Small intestine (tissue), 7 donors: Measurements from ENCODE around the gene ATCAY. TPM values are rescaled to one million over a fixed set of nuclear protein-coding genes. Genes with fewer than 3 reads are reported as not detected.
A peak's percentile ranks its signal among the peaks of the same experiment; 100 is the strongest.

ENCODE experiments used
- DNase-seq, 2 donors: peaks; one replicate each; pipeline versions ENCODE4 v3.0.0 to v3.0.0-alpha.2; 2013
- FAIRE-seq: peaks from 2 replicates; lab custom pipeline; 2012; peaks lifted over from hg19 to GRCh38; lab: Jason Lieb, UNC
- H3K27ac ChIP-seq, 3 donors: one replicate each; pipeline ENCODE4 v1.5.1; 2013; ENCODE audit warnings: low read length in 2 of 3, mild to moderate bottlenecking in 2 of 3, control low read depth in 1 of 3, inconsistent platforms in 1 of 3, low read depth in 1 of 3, moderate library complexity in 1 of 3
- H3K27me3 ChIP-seq, 3 donors: one replicate each; pipeline ENCODE4 v1.6.1; 2013; ENCODE audit warnings: low read length in 3 of 3, inconsistent platforms in 1 of 3; ENCODE audit not compliant: control insufficient read depth in 3 of 3, insufficient read depth in 3 of 3
- H3K36me3 ChIP-seq, 3 donors: one replicate each; pipeline ENCODE4 v1.6.1; 2013; ENCODE audit warnings: low read length in 3 of 3, inconsistent platforms in 1 of 3, low read depth in 1 of 3, mild to moderate bottlenecking in 1 of 3, moderate library complexity in 1 of 3; ENCODE audit not compliant: control insufficient read depth in 3 of 3, insufficient read depth in 2 of 3
- H3K4me1 ChIP-seq, 3 donors: one replicate each; pipeline ENCODE4 v1.6.1; 2013; ENCODE audit warnings: low read length in 2 of 3, inconsistent platforms in 1 of 3, low read depth in 1 of 3, mild to moderate bottlenecking in 1 of 3, moderate library complexity in 1 of 3; ENCODE audit not compliant: control insufficient read depth in 3 of 3, insufficient read depth in 2 of 3
- H3K4me3 ChIP-seq, 3 donors: one replicate each; pipeline ENCODE4 v1.5.1; 2013; ENCODE audit warnings: low read length in 3 of 3, control low read depth in 1 of 3, inconsistent platforms in 1 of 3, low read depth in 1 of 3, mild to moderate bottlenecking in 1 of 3, moderate library complexity in 1 of 3
- H3K9me3 ChIP-seq, 2 donors: one replicate each; pipeline ENCODE4 v1.6.1; 2013; ENCODE audit warnings: low read depth in 1 of 2, low read length in 1 of 2; ENCODE audit not compliant: control insufficient read depth in 2 of 2, insufficient read depth in 1 of 2
- WGBS, 3 donors: extraction: QIAGEN DNeasy Blood & Tissue Kit; methylation state at CpG; one replicate each; pipeline ENCODE4 v1.1.7; 2013; 5-methylcytosine and 5-hydroxymethylcytosine counted together
- polyA plus RNA-seq, 4 donors: library from polyadenylated mRNA; stranded (reverse) in 3 of 4; unstranded in 1 of 4; fragments of 200-250 nt in 3 of 4; fragments of 120-200 nt in 1 of 4; gene quantifications; one replicate each; pipeline versions ENCODE4 v1.2.1 to v1.2.3, GENCODE V29; 2013
- donor health status: healthy with polysubstance abuse.
- donor health status: control.
- donor health status: control.
- donor health status: Bipolar disorder and iron deficiency.
- donor health status: healthy.

The ATCAY gene
- polyA plus RNA-seq, 4 donors: 0.27 to 3.0 (median 0.34) TPM; not detected in 1

DNA sequence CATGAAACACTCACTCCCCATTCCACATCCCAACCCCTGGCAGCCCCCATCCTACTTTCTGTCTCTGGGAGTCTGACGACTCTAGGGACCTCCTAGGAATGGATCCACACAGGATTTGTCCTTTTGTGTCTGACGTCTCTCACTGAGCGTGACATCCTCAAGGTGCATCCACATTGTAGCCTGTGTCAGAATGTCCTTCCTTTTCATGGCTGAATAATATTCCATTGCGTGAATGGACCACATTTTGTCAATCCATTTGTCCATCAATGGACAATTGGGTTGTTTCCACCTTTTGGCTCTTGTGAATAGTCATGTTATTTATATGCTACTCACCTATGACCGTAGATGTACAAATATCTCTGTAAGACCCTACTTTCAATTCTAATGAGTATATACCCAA is 35.5 kb downstream of the ATCAY start:
- no peak overlapping the region for H3K27ac ChIP-seq
- H3K27me3 ChIP-seq: peaks cover 0 to 5% (median 0%) of the 10 kb centered on the region in 3 donors
- WGBS, 3 donors: 91 to 93% (median 93%) methylated on average over 5 of the region's 5 CpGs
- DNase-seq (no peak), FAIRE-seq (no peak)
- H3K4me1 ChIP-seq: no peaks in the 10 kb centered on the region
- H3K36me3 ChIP-seq: no peaks in the 10 kb centered on the region
- peaks cover 0 to 6% of the 10 kb centered on the region in 2 donors for H3K9me3 ChIP-seq
- no peak overlapping the region for H3K4me3 ChIP-seq

DNA sequence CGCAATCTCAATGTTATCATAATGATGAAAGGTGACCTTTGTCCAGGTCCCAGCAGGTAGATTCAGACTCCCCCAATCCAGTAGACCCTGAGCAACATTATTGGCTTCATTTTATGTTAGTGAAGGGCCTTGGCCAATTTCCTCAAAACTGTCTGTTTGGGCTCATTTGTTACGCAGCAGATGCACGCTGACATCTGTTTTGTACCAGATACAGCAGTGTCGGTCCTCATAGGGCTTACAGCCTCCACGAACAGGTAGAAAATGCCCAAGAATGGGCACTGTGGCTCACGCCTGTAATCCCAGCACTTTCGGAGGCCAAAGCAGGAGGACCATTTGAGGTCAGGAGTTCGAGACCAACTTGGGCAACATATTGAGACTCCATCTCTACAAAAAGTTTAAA is 39.3 kb downstream of the ATCAY start:
- H3K36me3 ChIP-seq: no peaks in the 10 kb centered on the region
- no peaks in the 10 kb centered on the region for H3K4me1 ChIP-seq
- H3K4me3 ChIP-seq: no peak overlapping the region
- FAIRE-seq (no peak), DNase-seq (no peak)
- peaks cover 0 to 5% (median 0%) of the 10 kb centered on the region in 3 donors for H3K27me3 ChIP-seq
- no peak overlapping the region for H3K27ac ChIP-seq
- WGBS, 3 donors: 92 to 96% (median 95%) methylated on average over 8 of the region's 8 CpGs
- peaks cover 0 to 6% of the 10 kb centered on the region in 2 donors for H3K9me3 ChIP-seq

DNA sequence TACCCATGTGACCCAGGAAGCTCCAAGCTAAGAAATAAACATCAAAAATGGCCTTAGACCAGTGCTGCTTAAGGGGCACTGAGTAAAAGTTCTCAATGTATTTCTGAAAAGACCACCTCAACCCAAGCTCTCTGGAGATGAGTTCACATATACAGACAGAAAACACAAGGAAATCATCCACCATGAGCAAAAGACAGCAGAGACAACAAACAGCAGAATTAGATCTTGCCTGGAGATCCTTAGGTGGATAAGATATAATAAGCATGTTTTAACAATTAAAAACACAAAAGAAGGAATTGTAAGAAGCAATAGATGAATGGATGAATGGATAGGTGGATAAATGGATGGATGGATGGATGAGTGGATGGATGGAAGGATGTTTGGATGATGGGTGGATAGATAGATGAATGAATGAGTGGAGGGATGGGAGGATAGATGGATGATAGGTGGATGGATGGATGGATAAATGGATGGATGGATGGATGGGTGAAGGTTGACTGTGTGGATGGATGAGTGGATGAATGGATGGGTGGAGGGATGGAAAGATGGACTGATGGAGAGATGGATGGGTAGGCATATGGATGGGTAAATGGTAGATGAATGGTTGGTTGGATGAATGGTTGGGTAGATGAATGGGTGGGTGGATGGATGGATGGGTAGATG is 42.7 kb downstream of the ATCAY start:
- DNase-seq: no peak
- H3K36me3 ChIP-seq: no peaks in the 10 kb centered on the region
- no peak overlapping the region for H3K4me3 ChIP-seq
- no peak overlapping the region for H3K27ac ChIP-seq
- H3K9me3 ChIP-seq: peaks cover 0 to 6% of the 10 kb centered on the region in 2 donors
- no peak for FAIRE-seq
- peaks cover 0 to 5% (median 0%) of the 10 kb centered on the region in 3 donors for H3K27me3 ChIP-seq
- no peaks in the 10 kb centered on the region for H3K4me1 ChIP-seq

- Histone ChIP-seq H3K4me1 (no peaks in the 10 kb centered on the region), H3K9me3 (peaks cover 0 to 6% of the 10 kb centered on the region in 2 donors), H3K36me3 (no peaks in the 10 kb centered on the region), H3K27ac (no peak overlapping the region), H3K27me3 (peaks cover 0 to 5% (median 0%) of the 10 kb centered on the region in 3 donors), H3K4me3 (no peak overlapping the region)
- 88 to 95% (median 88%) methylated on average over 1 of the region's 1 CpG for WGBS, 3 donors
- no peak for DNase-seq
- FAIRE-seq: no peak
Measured at GRCh38 chr19:3923912-3924311, 43.4 kb downstream of the ATCAY start.

GRCh38 chr19:3931041-3931440 is 50.6 kb downstream of the ATCAY start:
- Histone ChIP-seq H3K27ac (no peak overlapping the region), H3K4me3 (no peak overlapping the region), H3K4me1 (no peaks in the 10 kb centered on the region), H3K27me3 (peaks cover 0 to 35% (median 0%) of the 10 kb centered on the region in 3 donors), H3K9me3 (no peaks in the 10 kb centered on the region), H3K36me3 (no peaks in the 10 kb centered on the region)
- FAIRE-seq (no peak), DNase-seq (no peak)
- 37 to 60% (median 42%) methylated on average over 7 to 8 of the region's 8 CpGs for WGBS, 3 donors

GRCh38 chr19:3932931-3933810 is 52.7 kb downstream of the ATCAY start, which contains the start of gene NMRK2:
TSS of gene NMRK2 (plus strand) at chr19:3933069. CDS start at chr19:3933672, 603 bp downstream.
- DNase-seq: peak in 1 of 2 donors; percentile 21
- FAIRE-seq: no peak
- Histone ChIP-seq H3K9me3 (no peaks in the 10 kb centered on the region), H3K36me3 (no peaks in the 10 kb centered on the region), H3K27ac (no peak within 1 kb of the TSS), H3K4me3 (no peak within 1 kb of the TSS), H3K27me3 (peaks cover 0 to 35% (median 0%) of the 10 kb centered on the region in 3 donors), H3K4me1 (no peaks in the 10 kb centered on the region)
- WGBS, 3 donors: 3 to 10% (median 8%) methylated on average over 47 to 51 of the region's 51 CpGs

DNA sequence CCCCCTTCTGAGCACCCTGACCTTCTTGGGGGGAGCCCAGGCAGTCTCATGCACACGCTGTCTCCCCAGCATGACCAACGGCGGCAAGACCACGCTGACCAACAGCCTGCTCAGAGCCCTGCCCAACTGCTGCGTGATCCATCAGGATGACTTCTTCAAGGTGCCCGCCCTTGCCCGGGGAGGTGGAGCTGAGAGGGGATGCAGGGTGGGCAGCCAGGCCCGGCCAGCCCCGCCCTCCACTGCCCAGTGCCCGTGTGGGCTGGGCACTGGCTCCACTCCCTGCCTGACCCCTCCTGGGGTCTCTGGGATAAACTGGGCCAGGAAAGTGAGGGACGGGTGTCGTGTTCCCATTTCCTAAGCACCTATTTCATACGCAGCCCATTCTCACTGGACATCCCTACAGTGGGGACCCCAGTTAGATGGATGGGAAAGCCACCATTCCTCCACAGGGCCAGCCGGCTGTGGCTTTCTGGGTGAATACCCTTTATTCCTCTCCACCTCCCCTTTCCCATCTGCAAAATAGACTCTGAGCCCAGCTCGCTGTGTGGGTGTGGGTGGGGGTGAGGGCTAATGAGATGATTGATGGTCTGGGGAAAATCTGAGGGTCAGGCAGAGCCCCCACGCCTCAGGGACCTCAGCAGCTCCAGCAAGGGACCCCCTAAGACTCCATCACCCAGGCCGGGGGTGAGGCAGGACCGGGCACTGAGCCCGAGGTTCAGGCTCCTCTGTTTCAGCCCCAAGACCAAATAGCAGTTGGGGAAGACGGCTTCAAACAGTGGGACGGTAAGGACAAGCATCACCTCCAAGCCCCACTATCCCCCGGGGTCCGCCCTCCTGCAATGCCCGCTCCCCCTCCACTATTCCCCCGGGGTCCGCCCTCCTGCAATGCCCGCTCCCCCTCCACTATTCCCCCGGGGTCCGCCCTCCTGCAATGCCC is 56.3 kb downstream of the ATCAY start:
- DNase-seq (no peak), FAIRE-seq (no peak)
- Histone ChIP-seq H3K4me1 (no peaks in the 10 kb centered on the region), H3K36me3 (no peaks in the 10 kb centered on the region), H3K9me3 (no peaks in the 10 kb centered on the region), H3K27ac (no peak overlapping the region), H3K4me3 (no peak overlapping the region), H3K27me3 (peaks cover 0 to 28% (median 0%) of the 10 kb centered on the region in 3 donors)
- WGBS, 3 donors: 71 to 82% (median 75%) methylated on average over 21 to 27 of the region's 29 CpGs
